HEK293T (cell line): Measurements from ENCODE around the gene DCX.

ENCODE experiments used
- ARNT ChIP-seq: fragments of 450-650 bp; IDR thresholded peaks from 2 replicates; pipeline ENCODE4 v1.6.1; 2017; ENCODE audit warnings: mild to moderate bottlenecking
- BHLHE40 ChIP-seq: fragments of 450-650 bp; IDR thresholded peaks from 2 replicates; pipeline ENCODE4 v1.6.1; 2016; ENCODE audit warnings: mild to moderate bottlenecking, moderate library complexity, borderline replicate concordance
- CTBP1 ChIP-seq: fragments of 450-650 bp; IDR thresholded peaks from 2 replicates; pipeline ENCODE4 v1.6.1; 2016; ENCODE audit warnings: borderline replicate concordance
- FOXM1 ChIP-seq: fragments of 450-650 bp; IDR thresholded peaks from 2 replicates; pipeline ENCODE4 v1.6.1; 2017; ENCODE audit warnings: mild to moderate bottlenecking, borderline replicate concordance
- HDGF ChIP-seq: fragments of 450-650 bp; IDR thresholded peaks from 2 replicates; pipeline ENCODE4 v1.6.1; 2017; ENCODE audit warnings: antibody characterized with exemption, borderline replicate concordance
- L3MBTL2 ChIP-seq: fragments of 450-650 bp; conservative IDR thresholded peaks from 2 replicates; pipeline ENCODE4 v1.6.1; 2016; ENCODE audit warnings: mild to moderate bottlenecking
- SUZ12 ChIP-seq: fragments of 450-650 bp; IDR thresholded peaks from 2 replicates; pipeline ENCODE4 v1.6.1; 2016; ENCODE audit warnings: mild to moderate bottlenecking
- TARDBP ChIP-seq: fragments of 450-650 bp; IDR thresholded peaks from 2 replicates; pipeline ENCODE4 v1.6.1; 2016
- ZNF384 ChIP-seq: fragments of 450-650 bp; IDR thresholded peaks from 2 replicates; pipeline ENCODE4 v1.6.1; 2016
- TF ChIP-seq, protein P1 (sequence below): fragments of 450-650 bp; IDR thresholded peaks from 2 replicates; pipeline ENCODE4 v1.6.1; 2016

DNA sequence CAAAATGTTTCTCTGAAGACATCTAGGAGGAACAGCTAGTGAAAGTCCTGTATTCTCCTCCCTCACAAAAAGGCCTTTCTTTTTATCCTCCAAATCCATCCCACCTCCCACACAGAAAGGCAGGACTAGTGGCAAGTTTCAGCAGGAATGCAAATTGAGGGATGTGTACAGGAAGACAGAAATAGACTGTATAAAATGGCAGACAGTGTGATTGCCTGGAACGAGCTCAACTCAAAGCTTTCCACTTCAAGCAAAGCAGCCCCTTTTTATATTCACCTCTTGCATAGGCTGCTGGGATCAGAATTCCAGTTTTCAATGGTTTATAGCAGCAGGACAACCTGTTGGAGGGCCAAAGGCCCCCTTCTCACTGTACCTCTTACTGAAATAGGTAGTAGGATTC, 57.5 kb downstream of the DCX start:
- TF ChIP-seq ARNT, result no peak
- TF ChIP-seq, protein P1, sequence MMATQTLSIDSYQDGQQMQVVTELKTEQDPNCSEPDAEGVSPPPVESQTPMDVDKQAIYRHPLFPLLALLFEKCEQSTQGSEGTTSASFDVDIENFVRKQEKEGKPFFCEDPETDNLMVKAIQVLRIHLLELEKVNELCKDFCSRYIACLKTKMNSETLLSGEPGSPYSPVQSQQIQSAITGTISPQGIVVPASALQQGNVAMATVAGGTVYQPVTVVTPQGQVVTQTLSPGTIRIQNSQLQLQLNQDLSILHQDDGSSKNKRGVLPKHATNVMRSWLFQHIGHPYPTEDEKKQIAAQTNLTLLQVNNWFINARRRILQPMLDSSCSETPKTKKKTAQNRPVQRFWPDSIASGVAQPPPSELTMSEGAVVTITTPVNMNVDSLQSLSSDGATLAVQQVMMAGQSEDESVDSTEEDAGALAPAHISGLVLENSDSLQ, result no peak
- TF ChIP-seq TARDBP, result no peak
- TF ChIP-seq HDGF, result no peak
- TF ChIP-seq ZNF384, result no peak
- no peak for TF ChIP-seq BHLHE40
- no peak for TF ChIP-seq CTBP1
- no peak for TF ChIP-seq SUZ12
- no peak for TF ChIP-seq FOXM1
- no peak for TF ChIP-seq L3MBTL2
